AG09319 (cell line): ENCODE data around the gene TLR10.
"Not testable (repeated sequence)": the region's sequence is repeated elsewhere in the genome, so short reads cannot be mapped to it uniquely, and the experiment has no call there.

Experiments
- DNase-seq: peaks from one replicate; pipeline ENCODE4 v3.0.0-alpha.2; 2010; ENCODE audit warnings: low read depth; ENCODE audit errors: extremely low read depth
- CTCF ChIP-seq: IDR thresholded peaks from 2 replicates; pipeline ENCODE4 v1.5.1; 2011; ENCODE audit warnings: low read depth, mild to moderate bottlenecking, inconsistent platforms, low read length, moderate library complexity

TLR10 gene

GRCh38 chr4:38821739-38822138 lies 38.9 kb upstream of the TLR10 start:
- no peak for TF ChIP-seq CTCF
- no peak for DNase-seq

- DNase-seq, result no peak
These were observed 37.7 kb upstream of the TLR10 start for GRCh38 chr4:38820329-38821061.

GRCh38 chr4:38819569-38819968 lies 36.8 kb upstream of the TLR10 start:
- no peak for DNase-seq
- no peak for TF ChIP-seq CTCF

More at GRCh38 chr4:38820329-38821061, 37.7 kb upstream of the TLR10 start:
- TF ChIP-seq CTCF, result no peak

GRCh38 chr4:38818441-38818976 lies 35.7 kb upstream of the TLR10 start:
- DNase-seq, result no peak
- no peak for TF ChIP-seq CTCF

- DNase-seq, result no peak
- TF ChIP-seq CTCF, result no peak
These were observed 33.3 kb upstream of the TLR10 start for GRCh38 chr4:38815885-38816782.

GRCh38 chr4:38814386-38814785 lies 31.6 kb upstream of the TLR10 start:
- TF ChIP-seq CTCF, result no peak
- DNase-seq, result no peak

- TF ChIP-seq CTCF, result no peak
- no peak for DNase-seq
These were observed 28.5 kb upstream of the TLR10 start for GRCh38 chr4:38811297-38811696.

GRCh38 chr4:38807462-38807861 lies 24.7 kb upstream of the TLR10 start:
- DNase-seq, result not testable (repeated sequence)

GRCh38 chr4:38806251-38806650 lies 23.5 kb upstream of the TLR10 start:
- not testable (repeated sequence) for DNase-seq
